Mucosa of descending colon (tissue), 3 donors: ENCODE results near the gene COA8. TPM values are rescaled to one million over a fixed set of nuclear protein-coding genes. Genes with fewer than 3 reads are reported as not detected.

Experiments used
- ATAC-seq: fragments of 200-7000 bp; cut with Tn5 transposase; one replicate; pipeline ENCODE4 v1.9.1; 2020; ENCODE audit warnings: mild to moderate bottlenecking, moderate library complexity
- DNase-seq, 3 donors: peaks; one replicate each; pipeline ENCODE4 v3.0.0-alpha.2; 2020
- H3K36me3 ChIP-seq: fragments of 200-600 bp; one replicate; pipeline ENCODE4 v1.8.0; 2021; ENCODE audit warnings: low read depth, mild to moderate bottlenecking
- H3K4me1 ChIP-seq: fragments of 200-600 bp; one replicate; pipeline ENCODE4 v1.8.0; 2021; ENCODE audit warnings: low read depth, mild to moderate bottlenecking
- H3K4me3 ChIP-seq: fragments of 200-600 bp; one replicate; pipeline ENCODE4 v1.8.0; 2021; ENCODE audit warnings: mild to moderate bottlenecking
- H3K9me3 ChIP-seq: fragments of 200-600 bp; one replicate; pipeline ENCODE4 v1.8.0; 2021; ENCODE audit warnings: mild to moderate bottlenecking
- CTCF ChIP-seq: fragments of 200-600 bp; IDR thresholded peaks from one replicate; pipeline ENCODE4 v1.8.0; 2022; ENCODE audit warnings: antibody characterized with exemption, mild to moderate bottlenecking
- intact Hi-C, 2 donors: fragments of 100-400 bp; cut with DNase I in 1 of 2; cut with micrococcal nuclease in 1 of 2; formaldehyde crosslinking; loops; one replicate each; pipeline versions ENCODE4 v1.11.0 to v1.11.1; 2022; cut with DNase I, micrococcal nuclease
- total RNA-seq, 3 donors: library from RNA; stranded (reverse); fragmentation: NEBNext Ultra II Directional in 2 of 3; extraction: Animal tissue kit (Norgen Biotek cat#: 25700) in 2 of 3; gene quantifications; one replicate each; pipeline versions ENCODE4 v1.2.1 to v1.2.4, GENCODE V29; 2021 to 2023
- donor health status: DM: no; HTN: no; CAD: no; lungs with moderate emphysema.
- donor health status: DM: no; HTN: no; CAD: no.
- donor health status: DM: no; HTN: yes; CAD: no.

COA8 gene
- total RNA-seq, 3 donors from 2014 or later = 29.3 to 47.3 (median 36.5) TPM

- intact Hi-C loops = loop anchor here in 1 of 2 donors (10.0 kb wide), 1 partner anchor 51 kb away; no protein-coding TSS in a partner anchor
- Histone ChIP-seq H3K36me3 (no peaks in the 10 kb centered on the region), H3K4me3 (no peak overlapping the region), H3K9me3 (no peaks in the 10 kb centered on the region), H3K4me1 (peaks cover 16% of the 10 kb centered on the region)
- DNase-seq (no peak), ATAC-seq (no peak)
- no peak for TF ChIP-seq CTCF
Observed at GRCh38 chr14:103555559-103556337, 7.0 kb upstream of the COA8 start.

GRCh38 chr14:103556946-103557758 is 5.6 kb upstream of the COA8 start:
- no peak overlapping the region for H3K4me3 ChIP-seq
- H3K36me3 ChIP-seq = no peaks in the 10 kb centered on the region
- DNase-seq (no peak), ATAC-seq (no peak)
- intact Hi-C loops = loop anchor here in 1 of 2 donors (10.0 kb wide), 1 partner anchor 52 kb away; no protein-coding TSS in a partner anchor
- peaks cover 22% of the 10 kb centered on the region for H3K4me1 ChIP-seq
- no peaks in the 10 kb centered on the region for H3K9me3 ChIP-seq
- no peak for TF ChIP-seq CTCF

- no peaks in the 10 kb centered on the region for H3K9me3 ChIP-seq
- TF ChIP-seq CTCF = no peak
- intact Hi-C loops = loop anchor here in 1 of 2 donors (10.0 kb wide), 1 partner anchor 53 kb away; no protein-coding TSS in a partner anchor
- H3K4me1 ChIP-seq = peaks cover 22% of the 10 kb centered on the region
- no peak overlapping the region for H3K4me3 ChIP-seq
- H3K36me3 ChIP-seq = no peaks in the 10 kb centered on the region
- no peak for ATAC-seq
- no peak for DNase-seq
Observed at GRCh38 chr14:103558071-103558882, 4.5 kb upstream of the COA8 start.

- Histone ChIP-seq H3K4me3 (no peak overlapping the region), H3K4me1 (peaks cover 22% of the 10 kb centered on the region), H3K36me3 (no peaks in the 10 kb centered on the region), H3K9me3 (no peaks in the 10 kb centered on the region)
- ATAC-seq (no peak), DNase-seq (no peak)
- intact Hi-C loops = loop anchor here in 1 of 2 donors (10.0 kb wide), 1 partner anchor 55 kb away; no protein-coding TSS in a partner anchor
- TF ChIP-seq CTCF = no peak
Observed at GRCh38 chr14:103559766-103560165, 3.0 kb upstream of the COA8 start.

GRCh38 chr14:103560691-103561090 is 2.1 kb upstream of the COA8 start:
- no peak for DNase-seq
- Histone ChIP-seq H3K4me3 (no peak overlapping the region), H3K36me3 (no peaks in the 10 kb centered on the region), H3K9me3 (no peaks in the 10 kb centered on the region), H3K4me1 (peaks cover 22% of the 10 kb centered on the region)
- no peak for TF ChIP-seq CTCF
- intact Hi-C loops = no loop called here
- ATAC-seq = no peak
